D721Med (cell line): Measurements from ENCODE around the gene ACSF3.

ENCODE experiments used
- DNase-seq: peaks from one replicate; pipeline ENCODE4 v3.0.0; 2011; ENCODE audit warnings: low spot score; ENCODE audit not compliant: insufficient read length
- FAIRE-seq: peaks from 2 replicates; lab custom pipeline; 2011; peaks lifted over from hg19 to GRCh38; lab: Jason Lieb, UNC
- CTCF ChIP-seq: IDR thresholded peaks from 2 replicates; pipeline ENCODE4 v1.5.1; 2012; ENCODE audit warnings: mild to moderate bottlenecking, control low read depth; ENCODE audit not compliant: insufficient read depth; ENCODE audit errors: missing control alignments

ACSF3 gene

DNA sequence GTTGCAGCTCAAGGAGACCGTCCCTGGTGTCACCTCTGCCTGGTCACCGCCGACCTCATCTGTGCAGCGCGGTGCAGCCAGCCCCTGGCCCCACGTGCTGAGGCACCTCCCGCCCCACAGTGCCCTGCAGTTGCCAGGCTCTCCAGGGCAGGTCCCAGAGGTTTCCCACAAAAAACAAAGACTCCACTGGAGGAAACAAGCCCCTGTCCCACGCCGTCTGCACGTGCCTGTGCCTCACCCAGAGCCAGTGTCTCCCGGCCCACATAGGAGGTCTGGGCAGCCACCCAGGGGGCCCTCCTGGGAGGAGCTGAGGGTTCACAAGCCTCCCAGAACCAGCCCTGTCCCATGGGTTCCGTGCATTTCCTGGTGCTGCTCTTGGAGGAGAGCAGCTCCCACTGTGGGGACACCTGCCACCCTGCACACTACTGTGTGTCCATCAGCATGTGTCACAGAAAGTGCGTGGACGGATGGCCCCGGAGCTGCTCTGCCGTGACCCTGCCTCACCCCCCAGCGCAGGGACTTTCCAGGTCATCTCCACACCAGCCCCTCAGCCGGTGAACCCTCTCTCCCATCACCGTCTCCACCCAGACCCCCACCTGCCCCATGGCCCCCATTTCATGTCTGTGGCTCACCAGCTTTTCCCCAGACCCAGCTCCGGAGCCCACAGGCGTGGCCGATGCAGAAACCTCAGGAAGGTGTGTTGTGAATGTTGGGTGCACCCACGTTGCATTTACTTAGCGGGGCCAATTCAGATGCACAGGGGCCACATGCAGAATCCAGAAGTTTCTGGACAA lies 60.9 kb downstream of the ACSF3 start:
- FAIRE-seq (no peak), DNase-seq (no peak)
- no peak for TF ChIP-seq CTCF

- TF ChIP-seq CTCF: no peak
- DNase-seq: no peak
- FAIRE-seq: no peak
These were observed 61.6 kb downstream of the ACSF3 start for GRCh38 chr16:89155184-89155679.

DNA sequence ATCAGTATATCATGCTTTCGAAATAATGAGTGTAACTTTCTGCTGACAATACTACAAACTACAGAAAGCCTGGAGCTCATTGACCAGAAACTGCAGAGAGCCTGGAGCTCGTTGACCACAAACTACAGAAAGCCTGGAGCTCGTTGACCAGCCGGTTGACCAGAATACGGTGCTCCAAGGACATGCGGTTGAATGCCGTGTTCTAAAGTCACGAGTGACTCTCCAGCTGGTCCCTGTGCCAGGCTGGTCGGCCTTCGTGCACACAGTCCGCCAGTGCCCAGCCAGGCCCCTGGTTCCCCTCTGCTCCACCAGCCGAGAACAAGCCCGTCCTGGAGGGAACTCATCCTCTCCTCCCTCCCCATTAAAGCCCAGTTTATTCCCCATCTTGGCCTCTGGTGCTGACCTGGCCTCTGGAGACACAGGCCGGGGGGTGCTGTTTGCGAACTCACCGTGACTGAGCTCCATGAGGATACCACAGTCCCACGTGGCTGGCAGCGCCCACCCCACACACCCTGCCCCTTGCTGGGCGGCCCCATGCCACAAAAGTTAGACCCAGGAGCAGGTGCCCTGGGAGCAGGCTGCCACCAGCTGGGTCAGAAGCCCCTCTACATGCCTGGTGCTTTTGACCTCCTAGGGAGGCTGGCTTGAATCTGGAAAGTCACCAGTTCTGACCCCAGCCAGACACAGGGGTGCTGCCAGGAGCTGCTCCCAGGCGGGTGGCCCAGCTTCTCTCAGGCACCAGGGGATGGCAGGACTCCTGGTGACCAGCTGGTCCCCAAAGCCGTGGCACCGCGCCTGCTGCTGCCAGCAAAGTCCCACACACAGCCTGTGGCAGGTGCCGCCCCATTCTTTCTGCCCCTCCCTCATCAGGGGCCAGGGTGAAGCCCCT lies 62.4 kb downstream of the ACSF3 start:
- no peak for FAIRE-seq
- TF ChIP-seq CTCF: no peak
- no peak for DNase-seq

DNA sequence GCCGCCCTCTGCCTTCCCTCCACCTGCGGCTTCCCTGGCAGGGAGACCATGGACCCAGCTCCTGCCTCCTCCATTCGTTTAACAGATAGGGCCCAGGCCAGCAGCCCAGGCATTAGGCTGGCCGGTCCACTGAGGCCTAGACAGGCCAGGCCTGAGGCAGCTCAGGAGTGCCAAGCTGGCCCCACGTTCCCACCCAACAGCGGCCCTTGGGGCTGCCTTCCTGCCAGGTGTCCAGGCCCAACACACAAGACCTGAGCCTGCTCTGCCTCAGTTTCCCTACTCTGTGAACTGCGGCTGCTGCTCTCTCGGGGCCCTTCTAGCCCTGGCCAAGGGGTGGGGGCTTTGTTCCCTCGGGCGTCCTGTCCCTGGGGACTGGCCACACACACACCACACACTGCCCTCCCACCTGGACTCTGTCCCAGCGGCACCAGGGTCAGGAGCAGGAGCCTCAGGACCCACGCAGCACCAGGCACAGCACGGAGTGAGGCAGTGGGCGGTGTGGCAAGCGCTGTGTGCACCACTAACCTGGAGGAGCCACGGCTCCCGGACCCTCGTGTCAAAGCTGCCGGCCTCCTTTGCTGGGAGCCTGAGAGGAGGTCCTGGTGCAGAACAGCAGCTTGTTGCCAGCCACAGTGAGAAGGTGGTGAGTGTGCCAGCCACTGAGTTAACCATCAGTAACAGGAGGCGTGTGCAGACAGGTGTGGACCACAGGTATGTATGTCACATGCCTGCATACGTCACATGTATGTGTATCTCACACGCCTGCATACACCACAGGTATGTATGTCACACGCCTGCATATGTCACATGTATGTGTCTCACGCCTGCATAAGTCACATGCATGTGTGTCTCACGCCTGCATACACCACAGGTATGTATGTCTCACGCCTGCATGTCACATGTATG lies 63.3 kb downstream of the ACSF3 start:
- no peak for DNase-seq
- TF ChIP-seq CTCF: no peak
- FAIRE-seq: no peak

- TF ChIP-seq CTCF: no peak
- DNase-seq (no peak), FAIRE-seq (no peak)
These were observed 64.1 kb downstream of the ACSF3 start for GRCh38 chr16:89157778-89158177.

- FAIRE-seq: no peak
- no peak for DNase-seq
- no peak for TF ChIP-seq CTCF
These were observed 65.6 kb downstream of the ACSF3 start for GRCh38 chr16:89159066-89159849.
